Measurements from ENCODE around the gene TXNDC15. TPM values are rescaled to one million over a fixed set of nuclear protein-coding genes. Genes with fewer than 3 reads are reported as not detected.
"Not testable (repeated sequence)": the region's sequence is repeated elsewhere in the genome, so short reads cannot be mapped to it uniquely, and the experiment has no call there.

Gene TXNDC15
- total and polyA plus RNA-seq, 3 donors from 2014 or later, result 47.8 to 68.1 (median 64.2) TPM

DNA sequence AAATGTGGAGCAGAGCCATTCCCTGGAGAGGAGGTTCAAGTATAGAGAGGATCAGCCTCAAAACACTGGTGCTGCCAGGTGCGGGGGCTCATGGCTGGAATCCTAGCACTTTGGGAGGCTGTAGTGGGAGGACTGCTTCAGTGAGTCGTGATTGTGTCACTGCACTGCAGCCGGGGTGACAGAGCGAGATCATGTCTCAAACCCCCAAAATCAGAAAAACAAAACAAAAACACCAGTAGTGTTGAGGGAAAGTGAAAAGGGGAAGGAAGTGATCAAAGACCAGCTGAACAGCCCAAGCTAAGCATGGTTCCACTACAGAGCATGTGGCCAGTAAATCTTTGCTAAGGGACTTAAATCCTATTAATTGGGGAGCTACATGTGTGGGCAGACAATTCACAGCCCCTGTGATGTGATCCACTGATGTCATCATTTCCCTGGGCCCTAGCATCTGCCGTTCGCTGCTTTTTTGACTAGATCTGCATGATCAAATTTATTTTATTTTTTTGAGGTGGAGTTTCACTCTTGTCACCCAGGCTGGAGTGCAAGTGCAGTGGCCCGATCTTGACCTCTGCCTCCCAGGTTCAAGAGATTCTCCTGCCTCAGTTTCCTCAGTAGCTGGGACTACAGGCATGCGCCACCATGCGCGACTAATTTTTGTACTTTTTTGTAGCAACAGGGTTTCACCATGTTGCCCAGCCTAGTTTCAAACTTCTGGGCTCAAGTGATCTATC is 28.1 kb downstream of the TXNDC15 start:
- Histone ChIP-seq H3K4me1 (no peaks in the 10 kb centered on the region), H3K4me3 (no peak overlapping the region), H3K9me3 (no peaks in the 10 kb centered on the region), H3K27me3 (no peaks in the 10 kb centered on the region), H3K36me3 (ENCODE audit: low read depth, missing control alignments) (no peaks in the 10 kb centered on the region), H3K27ac (no peak overlapping the region)
- 78% methylated on average over 10 of the region's 10 CpGs for WGBS, 2 donors
- intact Hi-C loops (cut with DNase I; ENCODE audit: low total_unique reads), result no loop called here
- TF ChIP-seq, protein P1, sequence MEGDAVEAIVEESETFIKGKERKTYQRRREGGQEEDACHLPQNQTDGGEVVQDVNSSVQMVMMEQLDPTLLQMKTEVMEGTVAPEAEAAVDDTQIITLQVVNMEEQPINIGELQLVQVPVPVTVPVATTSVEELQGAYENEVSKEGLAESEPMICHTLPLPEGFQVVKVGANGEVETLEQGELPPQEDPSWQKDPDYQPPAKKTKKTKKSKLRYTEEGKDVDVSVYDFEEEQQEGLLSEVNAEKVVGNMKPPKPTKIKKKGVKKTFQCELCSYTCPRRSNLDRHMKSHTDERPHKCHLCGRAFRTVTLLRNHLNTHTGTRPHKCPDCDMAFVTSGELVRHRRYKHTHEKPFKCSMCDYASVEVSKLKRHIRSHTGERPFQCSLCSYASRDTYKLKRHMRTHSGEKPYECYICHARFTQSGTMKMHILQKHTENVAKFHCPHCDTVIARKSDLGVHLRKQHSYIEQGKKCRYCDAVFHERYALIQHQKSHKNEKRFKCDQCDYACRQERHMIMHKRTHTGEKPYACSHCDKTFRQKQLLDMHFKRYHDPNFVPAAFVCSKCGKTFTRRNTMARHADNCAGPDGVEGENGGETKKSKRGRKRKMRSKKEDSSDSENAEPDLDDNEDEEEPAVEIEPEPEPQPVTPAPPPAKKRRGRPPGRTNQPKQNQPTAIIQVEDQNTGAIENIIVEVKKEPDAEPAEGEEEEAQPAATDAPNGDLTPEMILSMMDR (IDR thresholded peaks at IDR 0.05), result no peak
- TF ChIP-seq POLR2A (IDR thresholded peaks at IDR 0.05), result no peak
- DNase-seq, result no peak

DNA sequence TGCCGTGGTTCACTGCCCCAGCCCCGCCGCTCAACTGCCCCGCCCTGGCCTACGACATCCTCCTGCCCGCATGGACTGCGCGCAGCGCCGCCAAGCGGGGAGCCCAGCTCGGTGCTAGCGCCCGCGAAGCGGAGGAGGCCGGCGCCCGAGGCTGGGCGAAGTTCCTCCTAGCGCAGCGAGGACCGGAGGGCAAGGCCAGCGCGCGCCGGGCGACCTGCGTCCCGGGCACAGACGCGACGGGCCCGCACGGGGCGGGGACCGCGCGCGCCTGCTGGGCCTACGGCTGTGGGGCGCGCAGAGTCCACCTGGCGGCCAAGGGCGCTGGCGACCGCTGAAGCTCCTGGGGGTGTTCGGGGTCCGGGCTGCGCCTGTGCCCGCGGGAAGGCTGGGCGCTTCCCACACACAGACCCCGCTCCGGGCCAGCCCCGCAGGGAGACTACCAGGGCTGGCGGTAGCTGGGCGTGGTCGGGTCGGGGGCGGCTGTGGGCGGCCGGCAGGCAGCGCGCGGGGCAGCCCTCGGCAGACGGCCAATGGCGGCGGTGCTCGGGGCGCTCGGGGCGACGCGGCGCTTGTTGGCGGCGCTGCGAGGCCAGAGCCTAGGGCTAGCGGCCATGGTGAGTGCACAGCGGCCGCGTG is 30.6 kb downstream of the TXNDC15 start, which contains the start of gene PCBD2:
TSS of gene PCBD2 (plus strand) at position 522 of the 636 bp plus-strand sequence. CDS start at position 531, 9 bp downstream.
- DNase-seq, result peak; percentile 91
- Histone ChIP-seq H3K27ac (peak within 1 kb of the TSS; percentile 94 to 99), H3K4me1 (no peaks in the 10 kb centered on the region), H3K9me3 (no peaks in the 10 kb centered on the region), H3K27me3 (no peaks in the 10 kb centered on the region), H3K4me3 (peak within 1 kb of the TSS; percentile 82 to 92), H3K36me3 (ENCODE audit: low read depth, missing control alignments) (no peaks in the 10 kb centered on the region)
- TF ChIP-seq, protein P1 (IDR thresholded peaks at IDR 0.05), result peak; percentile 84 to 92 (median 88)
- TF ChIP-seq POLR2A (IDR thresholded peaks at IDR 0.05), result no peak
- intact Hi-C loops (cut with DNase I; ENCODE audit: low total_unique reads), result no loop called here
- 0% methylated on average over 1 to 38 of the region's 84 CpGs for WGBS, 2 donors

DNA sequence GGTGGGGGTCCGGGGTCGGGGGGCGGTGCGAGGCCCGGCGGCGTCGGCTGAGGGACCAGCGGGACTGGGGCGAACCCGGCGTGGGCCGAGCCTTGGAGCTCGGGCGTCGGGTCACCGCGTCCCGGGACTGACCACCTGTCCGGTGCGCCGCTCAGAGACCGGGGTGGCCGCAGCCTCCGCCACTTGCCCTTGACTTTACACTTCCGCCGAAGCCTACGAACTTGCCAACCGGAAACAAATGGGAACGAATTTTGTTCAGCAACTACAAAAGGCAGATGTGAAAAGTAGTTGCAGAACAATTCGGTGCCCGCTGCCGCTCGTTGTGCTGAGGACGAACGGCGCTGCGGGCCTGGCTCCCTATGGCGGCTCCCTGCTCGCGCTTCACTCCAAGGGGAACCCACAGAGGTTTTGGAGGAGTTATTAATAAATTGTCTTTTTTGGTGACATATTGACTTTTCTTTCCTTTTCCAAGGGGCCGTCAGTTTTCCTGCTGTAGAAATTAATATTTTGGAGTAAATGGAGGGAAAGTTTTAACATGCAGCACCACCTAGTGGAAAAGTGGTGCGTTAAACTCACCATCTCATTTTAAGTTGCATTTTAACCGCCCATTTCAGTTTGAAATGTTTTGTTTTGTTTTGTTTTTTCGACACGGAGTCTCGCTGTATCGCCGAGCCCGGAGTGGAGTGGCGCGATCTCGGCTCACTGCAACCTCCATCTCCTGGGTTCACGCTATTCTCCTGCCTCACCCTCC is 31.2 kb downstream of the TXNDC15 start:
- peak overlapping the region; percentile 94 to 99 for H3K27ac ChIP-seq
- H3K9me3 ChIP-seq, result no peaks in the 10 kb centered on the region
- H3K4me3 ChIP-seq, result peak overlapping the region; percentile 82 to 92
- H3K36me3 ChIP-seq (ENCODE audit: low read depth, missing control alignments), result no peaks in the 10 kb centered on the region
- TF ChIP-seq, protein P1 (IDR thresholded peaks at IDR 0.05), result peak; percentile 76 to 80 (median 76)
- TF ChIP-seq POLR2A (IDR thresholded peaks at IDR 0.05), result no peak
- intact Hi-C loops (cut with DNase I; ENCODE audit: low total_unique reads), result no loop called here
- 1% methylated on average over 30 to 34 of the region's 54 CpGs for WGBS, 2 donors
- H3K4me1 ChIP-seq, result no peaks in the 10 kb centered on the region
- DNase-seq, result peak; percentile 71
- no peaks in the 10 kb centered on the region for H3K27me3 ChIP-seq

DNA sequence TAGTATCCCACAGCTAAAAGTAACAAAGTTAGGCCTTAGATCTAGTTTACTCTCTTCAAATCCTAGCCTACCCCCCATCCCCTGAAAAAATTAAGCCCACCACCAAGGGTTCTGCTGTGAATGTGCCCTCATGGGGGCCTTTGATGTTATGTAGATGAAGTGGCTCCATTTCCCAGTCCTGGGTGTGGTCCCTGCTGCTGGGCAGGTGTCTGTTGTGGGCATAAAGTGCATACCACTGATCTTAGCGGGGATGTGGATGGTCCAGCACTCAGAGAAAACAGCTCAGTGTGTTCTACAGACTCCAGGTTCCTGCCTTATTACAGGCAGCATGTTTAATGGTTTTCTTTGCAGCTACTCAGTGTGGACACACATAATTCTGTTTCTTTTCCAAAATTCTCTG is 32.6 kb downstream of the TXNDC15 start:
- Histone ChIP-seq H3K9me3 (no peaks in the 10 kb centered on the region), H3K27me3 (no peaks in the 10 kb centered on the region), H3K4me1 (no peaks in the 10 kb centered on the region), H3K27ac (no peak overlapping the region), H3K36me3 (ENCODE audit: low read depth, missing control alignments) (no peaks in the 10 kb centered on the region), H3K4me3 (no peak overlapping the region)
- TF ChIP-seq POLR2A (IDR thresholded peaks at IDR 0.05), result no peak
- TF ChIP-seq, protein P1 (IDR thresholded peaks at IDR 0.05), result no peak
- 50 to 76% methylated on average over 1 of the region's 1 CpG for WGBS, 2 donors
- no peak for DNase-seq
- intact Hi-C loops (cut with DNase I; ENCODE audit: low total_unique reads), result no loop called here

DNA sequence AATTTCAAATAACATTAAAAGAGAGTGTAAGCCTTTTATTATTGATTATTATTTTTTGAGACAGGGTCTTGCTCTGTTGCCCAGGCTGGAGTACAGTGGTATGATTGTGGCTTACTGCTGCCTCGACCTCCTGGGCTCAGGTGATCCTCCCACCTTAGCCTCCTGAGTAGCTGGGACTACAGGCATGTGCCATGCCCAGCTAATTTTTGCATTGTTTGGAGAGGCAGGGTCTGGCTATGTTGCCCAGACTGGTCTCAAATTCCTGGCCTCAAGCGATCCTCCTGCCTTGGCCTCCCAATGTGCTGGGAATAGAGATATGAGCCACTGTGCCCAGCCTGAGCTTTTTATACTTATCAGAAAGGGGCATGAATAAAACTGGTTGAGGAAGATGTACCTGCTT is 36.6 kb downstream of the TXNDC15 start:
- H3K9me3 ChIP-seq; H3K4me3 ChIP-seq; H3K36me3 ChIP-seq (ENCODE audit: low read depth, missing control alignments); H3K27me3 ChIP-seq; H3K4me1 ChIP-seq; intact Hi-C loops (cut with DNase I; ENCODE audit: low total_unique reads); H3K27ac ChIP-seq; DNase-seq: not testable (repeated sequence)
- 93 to 95% methylated on average over 2 of the region's 2 CpGs for WGBS, 2 donors

Data from testis (tissue), 3 donors.